Fibroblast of villous mesenchyme (primary cell): Measurements from ENCODE around the gene RETSAT. TPM values are rescaled to one million over a fixed set of nuclear protein-coding genes. Genes with fewer than 3 reads are reported as not detected.
A peak's percentile ranks its signal among the peaks of the same experiment; 100 is the strongest.
"Not testable (repeated sequence)": the region's sequence is repeated elsewhere in the genome, so short reads cannot be mapped to it uniquely, and the experiment has no call there.

Experiments
- DNase-seq: peaks from one replicate; pipeline ENCODE4 v3.0.0-alpha.2; 2010; ENCODE audit warnings: low read depth
- H3K4me3 ChIP-seq: 2 replicates; pipeline ENCODE4 v1.5.1; 2011; ENCODE audit warnings: low read depth, mild to moderate bottlenecking, low read length
- CTCF ChIP-seq: IDR thresholded peaks from 2 replicates; pipeline ENCODE4 v1.5.1; 2012; ENCODE audit warnings: low read depth, mild to moderate bottlenecking, low read length; ENCODE audit not compliant: insufficient read depth
- total RNA-seq: library from RNA; depleted of rRNA; stranded (reverse); fragments of >200 nt; gene quantifications from 2 replicates; pipeline ENCODE4 v1.2.3, GENCODE V29; 2012

The RETSAT gene
- total RNA-seq, 1 donor, result 56.1 TPM

- TF ChIP-seq CTCF, result no peak
- H3K4me3 ChIP-seq, result no peak overlapping the region
- no peak for DNase-seq
Measured at GRCh38 chr2:85367180-85367579, 12.9 kb upstream of the RETSAT start.

- not testable (repeated sequence) for H3K4me3 ChIP-seq, DNase-seq
Measured at GRCh38 chr2:85362653-85363387, 8.5 kb upstream of the RETSAT start.

- DNase-seq, result no peak
- no peak for TF ChIP-seq CTCF
- no peak overlapping the region for H3K4me3 ChIP-seq
Measured at GRCh38 chr2:85357736-85358135, 3.4 kb upstream of the RETSAT start.

- H3K4me3 ChIP-seq, result no peak overlapping the region
- TF ChIP-seq CTCF, result no peak
- no peak for DNase-seq
Measured at GRCh38 chr2:85356186-85356585, 1.9 kb upstream of the RETSAT start.

GRCh38 chr2:85355521-85355920 lies 1.2 kb upstream of the RETSAT start:
- TF ChIP-seq CTCF, result no peak
- DNase-seq, result no peak
- H3K4me3 ChIP-seq, result peak overlapping the region; percentile 88

GRCh38 chr2:85355073-85355410 lies 714 bp upstream of the RETSAT start:
- TF ChIP-seq CTCF, result no peak
- DNase-seq, result no peak
- H3K4me3 ChIP-seq, result peak overlapping the region; percentile 88

- no peak for TF ChIP-seq CTCF
- H3K4me3 ChIP-seq, result peak overlapping the region; percentile 88
- DNase-seq, result peak; percentile 55
Measured at GRCh38 chr2:85353876-85354285, 447 bp downstream of the RETSAT start.
